Loucy (cell line): ENCODE measurements around the gene BBX.
A peak's percentile ranks its signal among the peaks of the same experiment; 100 is the strongest.

Source experiments
- H2AFZ ChIP-seq: fragments of 200-600 bp; sonication (generic); 2 replicates; pipeline ENCODE4 v1.6.0; 2016; ENCODE audit warnings: antibody characterized with exemption, mild to moderate bottlenecking, low read length, moderate library complexity
- H3F3A ChIP-seq: fragments of 200-600 bp; 2 replicates; pipeline ENCODE4 v1.6.0; 2016; ENCODE audit warnings: antibody characterized with exemption, low read depth, mild to moderate bottlenecking
- H3K27me3 ChIP-seq: fragments of 200-600 bp; sonication (generic); 2 replicates; pipeline ENCODE4 v1.6.1; 2014; ENCODE audit warnings: low read length, mild to moderate bottlenecking; ENCODE audit not compliant: insufficient read depth, poor library complexity, severe bottlenecking
- H3K36me3 ChIP-seq: fragments of 200-600 bp; sonication (generic); 2 replicates; pipeline ENCODE4 v1.6.1; 2016; ENCODE audit warnings: low read length; ENCODE audit not compliant: insufficient read depth
- H3K4me1 ChIP-seq: fragments of 200-600 bp; sonication (generic); 2 replicates; pipeline ENCODE4 v1.5.1; 2014; ENCODE audit warnings: low read length, mild to moderate bottlenecking; ENCODE audit not compliant: insufficient read depth, poor library complexity, severe bottlenecking
- H3K4me2 ChIP-seq: fragments of 200-600 bp; sonication (generic); 2 replicates; pipeline ENCODE4 v1.6.0; 2014; ENCODE audit warnings: antibody characterized with exemption, low read length, low read depth, mild to moderate bottlenecking; ENCODE audit not compliant: poor library complexity, severe bottlenecking
- H3K4me3 ChIP-seq: fragments of 200-600 bp; sonication (generic); 2 replicates; pipeline ENCODE4 v1.5.1; 2014; ENCODE audit warnings: low read length, mild to moderate bottlenecking, mixed read lengths; ENCODE audit not compliant: poor library complexity, severe bottlenecking
- H3K79me2 ChIP-seq: fragments of 200-600 bp; sonication (generic); 2 replicates; pipeline ENCODE4 v1.6.1; 2014; ENCODE audit warnings: low read length; ENCODE audit not compliant: insufficient read depth
- H3K9ac ChIP-seq: fragments of 200-600 bp; sonication (generic); 2 replicates; pipeline ENCODE4 v1.6.0; 2014; ENCODE audit warnings: mild to moderate bottlenecking, low read depth, low read length, moderate library complexity; ENCODE audit not compliant: poor library complexity, severe bottlenecking
- H3K9me2 ChIP-seq: fragments of 200-600 bp; sonication (generic); replicated peaks from 2 replicates; pipeline ENCODE4 v1.6.1; 2016; ENCODE audit warnings: low read depth, low read length, mixed read lengths
- H3K9me3 ChIP-seq: fragments of 200-600 bp; sonication (generic); 2 replicates; pipeline ENCODE4 v1.6.1; 2014; ENCODE audit warnings: mild to moderate bottlenecking, antibody characterized with exemption, low read length, low read depth; ENCODE audit not compliant: insufficient read depth
- H4K20me1 ChIP-seq: fragments of 200-600 bp; sonication (generic); 2 replicates; pipeline ENCODE4 v1.6.0; 2014; ENCODE audit warnings: antibody characterized with exemption, low read length, mild to moderate bottlenecking; ENCODE audit not compliant: insufficient read depth, poor library complexity, severe bottlenecking
- CTCF ChIP-seq: fragments of 200-600 bp; sonication (generic); conservative IDR thresholded peaks from 2 replicates; pipeline ENCODE4 v1.5.1; 2014; ENCODE audit warnings: mild to moderate bottlenecking, antibody characterized with exemption, low read length
- EZH2phosphoT487 ChIP-seq: fragments of 200-600 bp; IDR thresholded peaks from 2 replicates; pipeline ENCODE4 v1.6.1; 2018; ENCODE audit warnings: antibody characterized with exemption, mild to moderate bottlenecking, moderate library complexity, borderline replicate concordance

The BBX gene

GRCh38 chr3:107806021-107806420 lies 283.3 kb downstream of the BBX start:
- Histone ChIP-seq H2AFZ (no peak overlapping the region), H3K79me2 (no peaks in the 10 kb centered on the region), H3K9me3 (no peaks in the 10 kb centered on the region), H3K4me3 (no peak overlapping the region), H3K4me1 (peaks cover 17% of the 10 kb centered on the region), H3K9ac (no peak overlapping the region), H4K20me1 (no peaks in the 10 kb centered on the region), H3K4me2 (no peak overlapping the region), H3K9me2 (no peaks in the 10 kb centered on the region), H3F3A (no peaks in the 10 kb centered on the region), H3K27me3 (no peaks in the 10 kb centered on the region), H3K36me3 (peaks cover 64% of the 10 kb centered on the region; the same call in 1 of the 2 replicates)
- TF ChIP-seq EZH2phosphoT487 (no peak), CTCF (no peak)

- H3K9me3 ChIP-seq: no peaks in the 10 kb centered on the region
- H3F3A ChIP-seq: no peaks in the 10 kb centered on the region
- H3K9ac ChIP-seq: no peak overlapping the region
- H3K4me2 ChIP-seq: no peak overlapping the region
- H3K9me2 ChIP-seq: no peaks in the 10 kb centered on the region
- no peaks in the 10 kb centered on the region for H3K27me3 ChIP-seq
- no peaks in the 10 kb centered on the region for H3K79me2 ChIP-seq
- TF ChIP-seq EZH2phosphoT487: no peak
- TF ChIP-seq CTCF: no peak
- H4K20me1 ChIP-seq: no peaks in the 10 kb centered on the region
- H2AFZ ChIP-seq: no peak overlapping the region
- peaks cover 59% of the 10 kb centered on the region; the same call in 1 of the 2 replicates for H3K36me3 ChIP-seq
- H3K4me1 ChIP-seq: peaks cover 22% of the 10 kb centered on the region
- no peak overlapping the region for H3K4me3 ChIP-seq
These were observed 283.8 kb downstream of the BBX start for GRCh38 chr3:107806536-107806935.

GRCh38 chr3:107810171-107811071 lies 287.7 kb downstream of the BBX start:
- no peak overlapping the region for H2AFZ ChIP-seq
- 0 out of 2 replicates have a peak, but pooled peaks cover 4% of the 10 kb centered on the region for H3F3A ChIP-seq
- H3K4me3 ChIP-seq: peak overlapping the region; percentile 45
- peaks cover 22% of the 10 kb centered on the region for H3K4me1 ChIP-seq
- H3K27me3 ChIP-seq: no peaks in the 10 kb centered on the region
- no peaks in the 10 kb centered on the region for H3K79me2 ChIP-seq
- no peak overlapping the region for H3K9ac ChIP-seq
- peaks cover 23% of the 10 kb centered on the region; the same call in 1 of the 2 replicates for H3K36me3 ChIP-seq
- no peaks in the 10 kb centered on the region for H4K20me1 ChIP-seq
- H3K9me2 ChIP-seq: no peaks in the 10 kb centered on the region
- peak overlapping the region; percentile 58 for H3K4me2 ChIP-seq
- no peak for TF ChIP-seq CTCF
- no peak for TF ChIP-seq EZH2phosphoT487
- no peaks in the 10 kb centered on the region for H3K9me3 ChIP-seq
